NCI-H748 (cell line): ENCODE results near the gene ZCCHC7.

Experiments
- DNase-seq: peaks from one replicate; lab custom pipeline; 2025; ENCODE audit not compliant: unreplicated experiment; lab: John Stamatoyannopoulos, UW

The ZCCHC7 gene

DNA sequence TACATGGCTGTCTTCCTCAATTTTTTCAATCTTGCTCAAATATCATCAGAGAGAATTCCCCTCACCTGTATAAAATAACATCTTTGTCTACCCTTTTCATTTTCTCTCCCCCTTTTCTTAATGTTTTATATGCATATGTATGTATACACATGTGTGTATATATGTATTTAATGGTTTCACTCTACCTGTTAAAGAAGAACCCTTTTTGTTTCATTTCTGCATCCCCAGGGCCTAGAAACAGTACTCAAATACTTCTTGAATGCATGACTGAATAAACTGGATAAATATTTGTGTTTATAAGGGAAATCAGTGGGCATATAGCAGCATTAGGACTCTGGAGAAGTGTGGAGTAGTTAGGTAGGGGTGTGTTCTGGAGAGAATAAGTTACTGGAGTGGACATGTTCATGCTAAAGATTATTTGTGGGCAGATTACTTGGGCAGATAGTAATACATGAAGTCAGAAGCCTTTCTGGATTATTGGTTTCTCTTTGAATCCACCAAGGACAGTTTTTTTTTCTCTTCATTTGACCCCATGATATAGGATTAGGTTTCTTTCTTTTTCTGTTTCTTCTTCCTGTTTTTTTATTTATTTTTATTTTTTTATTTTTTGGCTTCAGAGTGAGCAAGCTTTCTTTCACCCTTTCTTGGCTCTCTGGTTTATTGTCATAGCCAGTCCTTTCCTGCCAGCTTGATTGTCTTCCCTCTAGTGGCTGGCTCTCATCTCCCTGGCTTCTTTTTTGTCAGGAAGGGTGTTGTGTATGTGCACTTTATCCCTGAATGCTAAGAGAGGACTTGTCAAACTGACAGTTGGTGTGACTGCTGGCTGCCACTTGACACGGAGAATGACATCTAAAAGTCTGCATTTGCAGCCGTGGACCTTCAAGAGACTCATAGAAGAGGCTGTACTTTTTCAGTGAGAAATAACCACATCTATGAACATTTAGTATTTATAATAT lies 89.3 kb downstream of the ZCCHC7 start:
- no peak for DNase-seq

GRCh38 chr9:37210737-37211523 lies 90.6 kb downstream of the ZCCHC7 start:
- DNase-seq = no peak

- DNase-seq = no peak
Measured at GRCh38 chr9:37212435-37212834, 92.1 kb downstream of the ZCCHC7 start.

- DNase-seq = no peak
Measured at GRCh38 chr9:37215381-37215780, 95.0 kb downstream of the ZCCHC7 start.

- no peak for DNase-seq
Measured at GRCh38 chr9:37215830-37216229, 95.5 kb downstream of the ZCCHC7 start.

- DNase-seq = no peak
Measured at GRCh38 chr9:37217161-37217560, 96.8 kb downstream of the ZCCHC7 start.

DNA sequence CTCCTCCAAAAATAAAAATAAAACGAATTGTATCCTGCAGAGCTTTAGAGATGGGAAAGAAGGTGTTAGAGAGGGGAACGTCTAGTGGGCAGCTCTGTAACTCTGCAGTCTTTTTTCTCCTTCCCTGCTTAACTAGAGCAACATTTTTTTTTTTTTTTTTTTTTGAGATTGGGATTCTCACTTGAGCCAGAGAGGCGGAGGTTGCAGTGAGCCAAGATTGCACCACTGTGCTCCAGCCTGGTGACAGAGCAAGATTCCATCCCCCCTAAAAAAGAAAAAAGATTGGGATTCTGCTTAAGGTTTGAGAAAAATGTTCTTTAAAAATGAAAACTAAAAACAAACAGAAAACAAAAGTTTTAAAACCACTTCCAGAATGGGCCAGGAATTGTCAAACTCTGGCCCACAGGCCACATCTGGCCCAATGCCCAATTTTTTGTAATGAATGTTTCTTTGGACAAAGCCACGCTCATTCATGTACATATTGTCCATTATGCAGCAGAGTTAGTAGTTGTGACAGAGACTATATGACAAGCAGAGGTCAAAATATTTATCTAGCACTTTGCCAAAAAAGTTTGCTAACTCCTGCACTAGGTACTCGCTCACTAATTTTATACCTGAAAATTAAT lies 98.5 kb downstream of the ZCCHC7 start:
- DNase-seq = no peak

- no peak for DNase-seq
Measured at GRCh38 chr9:37220971-37221370, 100.6 kb downstream of the ZCCHC7 start.

DNA sequence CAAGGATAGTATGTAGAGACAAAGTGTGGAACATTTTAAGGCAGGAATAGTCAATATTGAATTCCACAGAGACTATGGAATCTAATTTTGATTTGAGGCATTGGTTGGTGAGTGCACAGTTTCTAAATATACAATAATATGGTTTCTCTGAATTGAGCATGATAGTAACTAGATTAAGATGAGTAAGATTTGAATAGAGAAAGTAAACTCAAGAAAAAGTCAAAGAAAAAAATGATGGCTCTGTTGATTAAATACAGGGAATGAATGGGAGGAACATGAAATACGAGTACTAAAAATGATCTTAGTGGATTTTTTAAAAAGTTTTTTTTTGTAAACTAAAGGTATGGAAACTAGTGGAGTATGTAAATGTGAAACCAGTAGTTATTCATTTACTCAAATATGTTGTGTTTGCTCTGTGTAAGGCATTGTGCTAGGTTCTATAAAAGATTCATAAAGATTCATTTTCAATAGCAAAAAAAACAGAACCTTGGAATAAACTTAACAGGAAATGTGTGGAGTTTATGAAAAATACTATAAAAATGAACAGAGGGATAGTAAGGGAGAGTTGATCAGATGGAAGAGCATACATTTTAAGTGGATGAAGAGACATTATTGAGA lies 101.2 kb downstream of the ZCCHC7 start:
- no peak for DNase-seq

- no peak for DNase-seq
Measured at GRCh38 chr9:37229455-37229854, 109.1 kb downstream of the ZCCHC7 start.

- peak; percentile 22 for DNase-seq
Measured at GRCh38 chr9:37229882-37230482, 109.6 kb downstream of the ZCCHC7 start.

GRCh38 chr9:37236822-37237221 lies 116.4 kb downstream of the ZCCHC7 start:
- DNase-seq = no peak

DNA sequence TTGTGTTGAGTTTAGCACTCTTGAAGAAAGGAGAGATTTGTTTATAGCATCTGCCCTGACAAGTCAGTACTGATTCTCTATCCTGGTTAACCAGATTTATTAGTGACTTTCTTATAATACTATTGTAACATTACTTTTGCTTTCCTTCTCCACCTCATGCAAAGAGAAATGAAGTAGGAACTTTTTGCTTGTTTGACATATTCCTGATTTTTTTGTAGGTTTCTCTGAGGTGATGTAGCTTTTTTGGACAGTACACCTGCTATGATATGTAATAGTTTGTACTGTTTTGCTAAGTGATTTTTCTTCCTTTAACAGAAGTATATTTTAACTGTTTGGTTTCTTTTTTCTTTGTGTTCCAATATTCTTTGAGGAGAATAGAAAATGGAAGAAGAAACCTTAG lies 117.7 kb downstream of the ZCCHC7 start:
- DNase-seq = no peak

DNA sequence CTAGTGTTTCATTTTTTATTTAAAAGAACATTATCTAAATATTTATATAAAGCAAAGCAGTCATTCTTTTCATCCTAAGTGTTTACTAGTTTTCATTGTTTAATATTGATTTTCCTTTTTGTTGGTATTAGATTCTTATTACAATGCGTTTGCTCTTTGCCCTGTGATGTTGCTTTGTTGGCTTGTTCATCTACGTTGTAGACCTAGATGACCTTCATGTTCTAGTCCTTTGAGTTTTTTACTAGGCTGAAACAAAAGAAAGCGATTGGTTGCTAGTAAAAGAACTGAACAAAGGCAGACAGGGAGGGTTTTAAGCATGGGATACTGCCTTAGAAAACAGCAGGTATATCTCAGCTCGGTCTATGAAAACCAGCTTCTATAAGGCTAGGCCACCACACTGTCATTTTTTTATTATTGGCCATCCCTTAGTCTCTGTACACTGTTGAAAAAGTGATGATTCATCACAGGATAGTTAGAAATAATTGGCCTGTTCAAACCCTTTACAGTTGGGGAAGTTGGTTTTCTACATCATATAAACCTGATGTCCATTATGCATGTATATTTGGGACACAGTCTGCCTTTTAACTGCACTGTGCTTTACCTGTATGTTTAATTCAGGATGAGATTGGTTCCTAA lies 119.0 kb downstream of the ZCCHC7 start:
- DNase-seq = peak; percentile 47

DNA sequence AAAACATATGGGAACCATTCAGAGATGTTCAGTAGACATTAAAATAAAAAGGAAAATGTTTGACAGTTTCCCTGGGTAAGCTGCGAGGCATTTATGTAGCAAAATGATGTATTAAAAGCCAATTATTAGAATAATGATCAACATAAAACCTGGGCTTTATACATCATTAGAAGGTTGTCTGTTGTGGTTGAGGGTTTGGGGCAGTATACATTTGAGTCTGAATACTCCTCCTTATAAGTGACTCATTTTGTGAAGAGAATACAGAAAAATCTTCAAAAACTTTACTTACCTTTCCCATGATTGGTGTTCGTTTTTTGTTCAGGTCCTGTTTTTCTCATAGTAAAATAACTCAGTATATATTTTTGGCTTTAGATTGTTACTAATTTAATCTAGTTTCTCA lies 119.5 kb downstream of the ZCCHC7 start:
- no peak for DNase-seq

DNA sequence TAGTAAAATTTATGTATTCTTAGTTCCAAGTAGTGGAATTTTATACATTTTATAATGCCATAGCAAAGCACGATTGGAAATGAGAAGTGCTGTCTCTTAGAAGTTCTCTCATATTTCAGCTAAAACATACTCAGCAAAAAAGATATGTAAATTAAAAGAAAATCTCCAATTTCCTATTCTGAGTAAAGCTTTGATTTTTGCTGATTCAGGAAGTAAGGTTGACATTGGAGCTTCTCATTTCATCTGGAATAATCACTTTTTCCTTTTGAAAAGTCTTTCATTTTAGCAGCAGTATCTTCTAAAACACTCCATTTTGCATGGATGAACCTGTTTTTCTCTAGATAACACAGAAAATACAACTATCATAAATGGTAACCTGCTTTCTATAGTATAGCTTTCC lies 121.0 kb downstream of the ZCCHC7 start:
- DNase-seq = no peak

- no peak for DNase-seq
Measured at GRCh38 chr9:37242089-37242488, 121.7 kb downstream of the ZCCHC7 start.

- DNase-seq = no peak
Measured at GRCh38 chr9:37243588-37244345, 123.4 kb downstream of the ZCCHC7 start.

- DNase-seq = no peak
Measured at GRCh38 chr9:37246826-37247225, 126.5 kb downstream of the ZCCHC7 start.
